NCI-H1105 treated with DMSO at 0.1 percent for 48 hours (cell line): Measurements from ENCODE around the gene PLXDC2.

ENCODE experiments used
- DNase-seq: peaks from one replicate; lab custom pipeline; 2025; lab: John Stamatoyannopoulos, UW

Gene PLXDC2

GRCh38 chr10:19815731-19816410 is 361 bp upstream of the PLXDC2 start:
- peak; percentile 21 for DNase-seq

GRCh38 chr10:19817231-19817933 is 1.1 kb downstream of the PLXDC2 start:
- DNase-seq: peak; percentile 10

DNA sequence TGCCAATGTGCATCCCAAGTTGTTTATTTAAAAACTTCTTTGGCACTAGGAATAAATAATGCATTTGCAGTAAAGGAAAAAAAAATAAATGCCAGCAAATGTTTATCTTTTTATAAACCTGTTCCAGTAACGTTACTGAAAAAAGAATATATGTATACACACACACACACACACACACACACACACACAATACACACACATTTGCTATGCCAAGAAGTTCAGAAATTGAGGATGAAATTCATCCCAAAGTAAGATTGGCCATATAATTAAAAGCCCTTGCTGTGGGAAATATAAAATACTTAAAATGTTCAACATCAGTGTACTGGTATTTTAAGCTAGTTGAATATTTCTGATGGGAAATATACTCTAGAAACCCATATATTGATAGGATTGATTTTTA is 2.6 kb downstream of the PLXDC2 start:
- no peak for DNase-seq

GRCh38 chr10:19819419-19820033 is 3.3 kb downstream of the PLXDC2 start:
- DNase-seq: peak; percentile 26

DNA sequence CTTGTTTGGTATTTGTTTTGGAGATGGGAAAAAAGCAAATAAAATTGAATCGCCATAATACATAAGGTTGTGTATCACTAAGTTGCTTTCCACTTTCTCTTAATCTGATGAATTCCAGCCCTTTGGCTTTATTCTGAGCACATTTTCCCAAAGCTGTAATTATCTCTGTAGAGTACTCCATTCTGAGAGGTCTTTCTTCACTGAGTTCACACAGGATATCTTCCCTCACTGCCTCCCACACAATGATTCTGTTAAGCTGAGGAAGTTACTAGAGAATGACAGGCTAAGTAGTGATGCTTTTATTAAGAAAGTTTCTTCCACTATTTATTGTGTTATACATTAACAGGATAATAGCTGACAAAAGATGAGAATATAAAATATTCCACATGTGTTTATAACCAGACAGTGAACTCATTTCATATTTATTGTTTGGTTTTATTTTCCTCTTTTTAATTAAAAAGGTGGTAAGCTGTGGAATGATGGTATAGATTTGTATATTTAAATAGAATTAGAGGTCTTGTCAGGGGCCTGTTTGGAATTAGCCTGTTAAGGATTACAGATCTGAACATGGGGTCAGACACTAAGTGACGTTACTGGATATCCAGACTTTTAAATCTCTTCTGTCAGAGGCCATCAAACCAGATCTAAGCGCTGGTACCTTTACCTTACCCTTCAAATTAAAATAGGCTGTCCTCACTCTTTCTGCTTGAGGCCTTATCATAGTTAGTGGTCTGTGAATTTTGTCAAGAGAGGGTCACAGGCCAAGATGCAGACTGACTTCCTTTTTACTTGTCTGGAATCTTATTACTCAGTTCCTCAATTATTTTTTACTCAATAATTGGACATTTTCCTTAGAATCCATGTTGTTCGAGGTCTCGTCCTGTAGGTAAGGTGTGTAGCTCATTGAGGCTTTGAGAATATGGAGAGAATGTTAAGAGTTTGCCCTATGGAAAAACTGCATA is 8.4 kb downstream of the PLXDC2 start:
- DNase-seq: no peak

GRCh38 chr10:19825700-19826099 is 9.5 kb downstream of the PLXDC2 start:
- no peak for DNase-seq

DNA sequence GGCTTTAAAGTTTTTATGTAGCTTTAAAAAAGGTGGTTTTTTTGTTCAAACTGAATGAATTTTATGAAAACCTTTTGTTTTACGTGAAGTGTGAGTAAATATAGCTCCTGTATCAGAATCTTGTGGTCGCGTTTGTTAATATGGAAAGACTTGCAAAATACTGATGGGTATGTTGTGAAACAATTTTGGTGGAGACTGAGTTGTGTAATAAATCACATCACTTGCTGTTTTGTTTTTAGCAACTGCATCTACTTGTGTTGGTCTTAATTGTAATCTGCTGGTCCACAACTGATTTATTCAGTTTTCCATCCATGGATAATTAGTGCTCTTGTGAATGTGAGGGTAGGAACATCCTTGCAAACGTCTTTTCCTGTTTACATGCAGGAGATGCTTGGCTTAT is 10.5 kb downstream of the PLXDC2 start:
- no peak for DNase-seq

DNA sequence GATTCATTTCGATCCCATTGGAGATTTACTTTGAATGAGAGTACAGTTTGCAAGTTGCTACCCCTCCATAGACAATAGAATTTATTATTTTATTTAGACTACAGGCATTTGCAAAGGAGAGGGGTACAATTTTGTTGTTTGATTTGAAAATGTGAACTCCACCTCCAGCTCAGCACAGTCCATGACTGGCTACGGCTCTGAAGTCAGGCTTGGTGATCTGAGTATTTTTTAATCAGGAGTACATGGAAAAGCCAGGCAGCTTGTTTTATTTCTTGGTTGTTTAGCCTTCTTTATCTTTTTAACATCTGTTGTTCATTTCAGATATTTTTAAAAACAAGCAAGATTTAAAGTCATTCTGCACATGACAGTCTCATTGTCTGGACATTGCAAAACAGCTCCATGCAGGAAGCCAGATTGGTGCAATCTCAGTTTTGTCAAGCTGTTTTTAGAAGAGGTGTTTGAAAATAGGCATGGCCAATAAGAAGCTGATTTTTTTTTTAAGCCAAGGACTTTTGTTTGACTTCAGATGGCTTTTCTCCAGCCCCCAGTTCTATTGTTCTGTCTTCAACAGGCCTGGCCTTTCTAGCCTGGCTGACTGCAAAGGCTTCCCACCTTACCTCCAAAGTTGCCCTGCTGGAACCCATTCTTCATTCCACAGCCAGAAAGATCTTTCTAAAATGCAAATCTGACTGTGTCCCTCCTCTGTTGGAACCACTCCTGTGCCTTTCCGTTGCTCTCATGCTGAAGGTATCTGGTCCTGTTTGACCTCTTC is 12.2 kb downstream of the PLXDC2 start:
- DNase-seq: no peak

DNA sequence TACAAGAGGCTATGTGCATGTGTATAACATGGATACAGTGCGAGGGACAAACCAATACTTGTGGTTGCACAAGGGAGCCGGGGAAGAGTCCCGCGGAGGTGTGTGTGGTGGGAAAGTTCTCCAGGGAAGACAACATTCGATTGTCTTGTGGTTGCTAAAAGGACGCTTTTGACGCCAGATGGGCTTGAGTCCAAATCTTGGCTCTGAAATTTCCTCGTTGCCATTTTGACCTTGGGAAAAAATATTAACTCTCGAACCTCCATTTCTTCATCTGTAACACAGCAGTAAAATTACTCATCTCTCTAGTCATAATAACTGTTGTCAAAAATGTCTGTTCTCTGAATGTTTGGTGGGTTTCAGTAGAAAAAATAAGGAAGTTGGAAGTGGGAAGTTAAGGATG is 16.5 kb downstream of the PLXDC2 start:
- DNase-seq: no peak

GRCh38 chr10:19833170-19833824 is 17.1 kb downstream of the PLXDC2 start:
- no peak for DNase-seq

DNA sequence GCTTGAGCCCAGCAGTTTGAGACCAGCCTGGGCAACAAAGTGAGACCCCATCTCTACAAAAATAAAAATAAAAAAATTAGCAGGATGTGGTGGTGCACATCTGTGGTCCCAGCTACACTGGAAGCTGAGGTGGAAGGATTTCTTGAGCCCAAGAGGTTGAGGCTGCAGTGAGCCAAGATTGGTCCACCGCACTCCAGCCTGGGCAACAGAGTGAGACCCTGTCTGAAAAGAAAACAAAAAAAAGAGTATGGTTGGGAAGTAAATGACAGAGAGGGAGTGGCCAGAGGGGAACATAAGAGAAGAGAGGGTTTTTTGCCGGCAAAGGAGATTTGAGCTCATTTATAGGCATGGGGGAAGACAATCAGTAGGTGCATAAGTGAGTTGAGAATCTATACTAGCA is 19.7 kb downstream of the PLXDC2 start:
- DNase-seq: no peak

DNA sequence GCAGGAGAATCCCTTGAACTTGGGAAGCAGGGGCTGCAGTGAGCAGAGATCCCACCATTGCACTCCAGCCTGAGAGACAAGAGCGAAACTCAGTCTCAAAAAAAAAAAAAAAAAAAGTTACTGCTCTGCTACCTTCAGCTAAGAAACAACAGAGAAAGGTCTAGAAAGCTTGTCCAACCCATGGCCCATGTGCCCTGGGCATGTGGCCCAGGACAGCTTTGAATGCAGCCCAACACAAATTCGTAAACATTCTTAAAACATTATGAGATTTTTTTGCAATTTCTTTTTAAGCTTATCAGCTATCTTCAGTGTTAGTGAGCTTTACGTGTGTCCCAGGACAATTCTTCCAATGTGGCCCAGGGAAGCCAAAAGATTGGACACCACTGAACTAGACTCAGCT is 22.9 kb downstream of the PLXDC2 start:
- no peak for DNase-seq

DNA sequence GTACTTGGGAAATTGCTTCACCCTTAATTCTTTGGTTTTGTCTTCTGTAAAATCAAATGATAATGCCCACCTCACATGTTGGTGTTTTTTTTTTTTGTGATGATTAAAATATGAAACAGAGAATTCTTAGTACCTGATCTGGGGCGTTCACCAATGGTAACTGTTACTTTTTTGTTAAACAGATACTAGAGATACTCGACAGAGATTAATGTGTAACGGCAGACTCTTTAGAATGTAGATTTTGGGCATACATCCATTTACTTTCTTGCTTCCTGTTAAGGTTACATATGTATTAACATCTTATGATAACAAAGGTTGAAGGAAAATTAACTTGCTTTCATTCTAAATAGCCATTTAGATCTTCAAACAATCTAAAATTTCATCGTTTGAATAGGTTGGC is 23.3 kb downstream of the PLXDC2 start:
- no peak for DNase-seq

- DNase-seq: no peak
Observed at GRCh38 chr10:19840776-19841175, 24.5 kb downstream of the PLXDC2 start.

GRCh38 chr10:19843487-19843886 is 27.3 kb downstream of the PLXDC2 start:
- DNase-seq: no peak

- no peak for DNase-seq
Observed at GRCh38 chr10:19845503-19846368, 29.5 kb downstream of the PLXDC2 start.

DNA sequence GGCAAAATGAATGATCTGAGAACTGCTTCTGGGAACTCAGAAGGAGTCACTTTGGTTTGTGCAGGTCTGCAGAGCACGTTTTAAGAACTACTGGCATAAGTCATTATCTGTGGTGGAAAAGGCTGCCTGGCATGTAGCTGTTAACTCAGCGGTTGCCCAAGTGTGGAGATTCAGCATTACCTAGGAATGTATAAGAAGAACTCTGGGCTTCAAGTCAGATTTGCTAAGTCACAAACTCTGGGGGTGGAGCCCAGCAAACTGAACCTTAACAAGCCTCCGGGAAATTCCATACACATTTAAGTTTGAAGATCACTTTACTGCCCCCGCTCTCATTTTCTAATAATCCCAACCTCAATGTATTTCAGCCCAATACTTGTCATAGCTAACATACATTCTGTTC is 31.1 kb downstream of the PLXDC2 start:
- DNase-seq: no peak

DNA sequence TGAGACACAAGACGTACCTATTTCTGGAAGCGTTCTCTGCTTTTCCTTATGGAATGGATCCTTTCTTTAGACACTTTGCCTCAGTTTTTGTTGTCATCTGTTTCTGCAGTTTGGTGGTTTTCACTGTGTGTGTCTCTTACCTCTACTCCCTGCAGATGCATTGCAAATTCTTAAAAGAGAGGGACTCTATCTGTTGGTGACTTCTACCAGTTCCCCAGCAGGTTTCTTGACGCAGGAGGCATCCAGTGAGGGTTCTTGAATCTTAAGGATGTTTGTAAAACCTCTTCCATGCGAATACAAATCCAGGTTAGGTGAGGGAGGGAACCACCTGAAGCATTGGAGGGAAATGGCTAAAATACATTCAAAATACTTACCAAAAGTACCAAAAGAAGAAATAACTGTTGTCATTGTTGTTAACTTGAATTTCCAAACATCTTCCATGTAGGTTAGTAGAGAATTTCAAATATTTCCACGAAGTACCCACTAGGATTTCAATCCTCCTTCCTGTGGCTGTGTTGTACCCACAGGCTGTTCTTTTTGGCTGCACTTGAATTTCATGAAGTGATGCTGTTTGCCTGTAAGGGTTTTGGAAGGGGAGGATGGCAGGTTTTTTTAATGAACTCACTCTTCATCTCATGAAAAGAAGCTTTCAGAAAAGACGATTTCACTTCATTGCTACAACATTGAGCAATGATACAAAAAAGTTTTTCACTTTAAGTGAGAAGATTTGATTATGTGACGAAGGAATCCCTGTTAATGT is 32.2 kb downstream of the PLXDC2 start:
- DNase-seq: no peak

GRCh38 chr10:19853831-19854230 is 37.6 kb downstream of the PLXDC2 start:
- DNase-seq: no peak
